ENCODE measurements around the gene CNIH2. TPM values are rescaled to one million over a fixed set of nuclear protein-coding genes. Genes with fewer than 3 reads are reported as not detected.

The CNIH2 gene
- total RNA-seq, 1 donor from 2014 or later = 12.2 TPM

- peak overlapping the region; percentile 26 for H3K27ac Mint-ChIP-seq (ENCODE audit: unreplicated experiment)
- no peaks in the 10 kb centered on the region for H4K20me1 ChIP-seq (ENCODE audit: insufficient read depth, low read length)
- H3K79me2 ChIP-seq (ENCODE audit: insufficient read depth, low read length) = no peaks in the 10 kb centered on the region
- no peak overlapping the region for H3K9ac ChIP-seq (ENCODE audit: low read length)
- no peak overlapping the region for H3K4me2 ChIP-seq (ENCODE audit: low read length)
- H3K36me3 ChIP-seq (ENCODE audit: insufficient read depth, low read length) = no peaks in the 10 kb centered on the region
- H3K27ac ChIP-seq (ENCODE audit: low read depth, low read length) = no peak overlapping the region
- FAIRE-seq = no peak
- peaks cover 6% of the 10 kb centered on the region for H3K36me3 Mint-ChIP-seq (ENCODE audit: low read depth, unreplicated experiment)
- H3K4me1 Mint-ChIP-seq (ENCODE audit: low read depth, unreplicated experiment) = peaks cover 10% of the 10 kb centered on the region
- H3K4me3 Mint-ChIP-seq (ENCODE audit: unreplicated experiment) = no peak overlapping the region
- H2AFZ ChIP-seq (ENCODE audit: low read depth, low read length) = no peak overlapping the region
- H3K27me3 ChIP-seq (ENCODE audit: insufficient read depth, low read length) = peaks cover 31% of the 10 kb centered on the region
- peaks cover 36% of the 10 kb centered on the region for H3K27me3 Mint-ChIP-seq (ENCODE audit: low read depth, unreplicated experiment)
- peaks cover 6% of the 10 kb centered on the region for H3K4me1 ChIP-seq (ENCODE audit: insufficient read depth, low read length)
- H3K9me3 ChIP-seq (ENCODE audit: insufficient read depth, low read depth, low read length) = no peaks in the 10 kb centered on the region
- H3K9me3 Mint-ChIP-seq (ENCODE audit: unreplicated experiment) = no peaks in the 10 kb centered on the region
- no peak for TF ChIP-seq EZH2 (IDR thresholded peaks at IDR 0.05; ENCODE audit: insufficient read depth, low read length)
- TF ChIP-seq, protein P1, sequence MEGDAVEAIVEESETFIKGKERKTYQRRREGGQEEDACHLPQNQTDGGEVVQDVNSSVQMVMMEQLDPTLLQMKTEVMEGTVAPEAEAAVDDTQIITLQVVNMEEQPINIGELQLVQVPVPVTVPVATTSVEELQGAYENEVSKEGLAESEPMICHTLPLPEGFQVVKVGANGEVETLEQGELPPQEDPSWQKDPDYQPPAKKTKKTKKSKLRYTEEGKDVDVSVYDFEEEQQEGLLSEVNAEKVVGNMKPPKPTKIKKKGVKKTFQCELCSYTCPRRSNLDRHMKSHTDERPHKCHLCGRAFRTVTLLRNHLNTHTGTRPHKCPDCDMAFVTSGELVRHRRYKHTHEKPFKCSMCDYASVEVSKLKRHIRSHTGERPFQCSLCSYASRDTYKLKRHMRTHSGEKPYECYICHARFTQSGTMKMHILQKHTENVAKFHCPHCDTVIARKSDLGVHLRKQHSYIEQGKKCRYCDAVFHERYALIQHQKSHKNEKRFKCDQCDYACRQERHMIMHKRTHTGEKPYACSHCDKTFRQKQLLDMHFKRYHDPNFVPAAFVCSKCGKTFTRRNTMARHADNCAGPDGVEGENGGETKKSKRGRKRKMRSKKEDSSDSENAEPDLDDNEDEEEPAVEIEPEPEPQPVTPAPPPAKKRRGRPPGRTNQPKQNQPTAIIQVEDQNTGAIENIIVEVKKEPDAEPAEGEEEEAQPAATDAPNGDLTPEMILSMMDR (IDR thresholded peaks at IDR 0.05; ENCODE audit: insufficient read depth, low read depth, low read length) = no peak
- no peak for DNase-seq (ENCODE audit: low read depth)
- no peak overlapping the region for H3K4me3 ChIP-seq (ENCODE audit: insufficient read depth, low read depth, low read length)
Measured at GRCh38 chr11:66293777-66294625, 16.0 kb downstream of the CNIH2 start.

DNA sequence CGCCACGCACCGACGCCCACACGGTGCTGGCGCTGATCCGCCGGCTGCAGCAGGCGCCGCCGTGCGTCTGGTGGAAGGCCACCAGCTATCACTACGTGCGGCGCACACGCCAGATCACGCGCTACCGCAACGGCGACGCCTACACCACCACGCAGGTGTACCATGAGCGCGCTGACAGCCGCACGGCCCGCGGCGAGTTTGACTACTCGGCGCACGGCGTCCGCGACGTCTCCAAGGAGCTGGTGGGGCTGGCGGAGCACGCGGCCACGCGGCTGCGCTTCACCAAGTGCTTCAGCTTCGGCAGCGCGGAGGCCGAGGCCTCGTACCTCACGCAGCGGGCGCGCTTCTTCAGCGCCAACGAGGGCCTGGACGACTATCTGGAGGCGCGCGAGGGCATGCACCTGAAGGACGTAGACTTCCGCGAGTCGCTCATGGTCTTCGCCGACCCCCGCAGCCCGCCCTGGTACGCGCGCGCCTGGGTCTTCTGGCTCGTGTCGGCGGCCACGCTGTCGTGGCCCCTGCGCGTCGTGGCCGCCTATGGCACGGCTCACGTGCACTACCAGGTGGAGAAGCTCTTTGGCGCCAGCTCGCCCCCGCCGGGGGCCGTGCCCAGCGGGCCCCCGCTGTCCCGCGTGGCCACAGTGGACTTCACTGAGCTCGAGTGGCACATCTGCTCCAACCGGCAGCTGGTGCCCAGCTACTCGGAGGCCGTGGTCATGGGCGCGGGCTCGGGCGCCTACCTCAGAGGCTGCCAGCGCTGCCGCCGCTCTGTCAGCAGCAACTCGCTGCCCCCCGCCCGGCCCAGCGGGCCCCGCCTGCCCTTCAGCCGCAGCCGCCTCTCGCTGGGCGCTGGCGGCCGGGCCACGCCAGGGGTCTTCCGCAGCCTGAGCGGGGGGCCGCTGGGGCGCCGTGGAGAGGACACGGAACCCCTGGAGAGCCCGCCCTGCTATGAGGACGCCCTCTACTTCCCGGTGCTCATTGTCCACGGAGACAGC lies 16.9 kb downstream of the CNIH2 start:
- no peaks in the 10 kb centered on the region for H3K79me2 ChIP-seq (ENCODE audit: insufficient read depth, low read length)
- no peak overlapping the region for H3K4me3 ChIP-seq (ENCODE audit: insufficient read depth, low read depth, low read length)
- no peak overlapping the region for H3K9ac ChIP-seq (ENCODE audit: low read length)
- no peaks in the 10 kb centered on the region for H4K20me1 ChIP-seq (ENCODE audit: insufficient read depth, low read length)
- no peak for TF ChIP-seq EZH2 (IDR thresholded peaks at IDR 0.05; ENCODE audit: insufficient read depth, low read length)
- TF ChIP-seq, protein P1 (IDR thresholded peaks at IDR 0.05; ENCODE audit: insufficient read depth, low read depth, low read length) = no peak
- no peak overlapping the region for H3K27ac ChIP-seq (ENCODE audit: low read depth, low read length)
- H2AFZ ChIP-seq (ENCODE audit: low read depth, low read length) = no peak overlapping the region
- H3K27me3 Mint-ChIP-seq (ENCODE audit: low read depth, unreplicated experiment) = peaks cover 40% of the 10 kb centered on the region
- H3K4me2 ChIP-seq (ENCODE audit: low read length) = no peak overlapping the region
- H3K27me3 ChIP-seq (ENCODE audit: insufficient read depth, low read length) = peaks cover 31% of the 10 kb centered on the region
- H3K4me1 ChIP-seq (ENCODE audit: insufficient read depth, low read length) = peaks cover 1% of the 10 kb centered on the region
- DNase-seq (ENCODE audit: low read depth) (no peak), FAIRE-seq (no peak)
- peaks cover 4% of the 10 kb centered on the region for H3K36me3 Mint-ChIP-seq (ENCODE audit: low read depth, unreplicated experiment)
- H3K36me3 ChIP-seq (ENCODE audit: insufficient read depth, low read length) = no peaks in the 10 kb centered on the region
- no peak overlapping the region for H3K4me3 Mint-ChIP-seq (ENCODE audit: unreplicated experiment)
- H3K9me3 Mint-ChIP-seq (ENCODE audit: unreplicated experiment) = no peaks in the 10 kb centered on the region
- H3K4me1 Mint-ChIP-seq (ENCODE audit: low read depth, unreplicated experiment) = peaks cover 8% of the 10 kb centered on the region
- no peak overlapping the region for H3K27ac Mint-ChIP-seq (ENCODE audit: unreplicated experiment)
- no peaks in the 10 kb centered on the region for H3K9me3 ChIP-seq (ENCODE audit: insufficient read depth, low read depth, low read length)
